Mesodermal cell (in vitro differentiated cells): ENCODE data around the gene CLBA1.
"Not testable (repeated sequence)": the region's sequence is repeated elsewhere in the genome, so short reads cannot be mapped to it uniquely, and the experiment has no call there.

Experiments
- H3K27ac ChIP-seq: 2 replicates; pipeline ENCODE4 v1.7.0; 2013; ENCODE audit warnings: mild to moderate bottlenecking, low read depth, low read length, moderate library complexity; ENCODE audit not compliant: severe bottlenecking
- H3K36me3 ChIP-seq: 2 replicates; pipeline ENCODE4 v1.7.1; 2013; ENCODE audit warnings: mild to moderate bottlenecking, low read length, moderate library complexity; ENCODE audit not compliant: control insufficient read depth, insufficient read depth
- H3K4me1 ChIP-seq: one replicate; pipeline ENCODE4 v1.7.1; 2013; ENCODE audit warnings: mild to moderate bottlenecking, low read length; ENCODE audit not compliant: insufficient read depth, control insufficient read depth, poor library complexity, severe bottlenecking
- H3K4me3 ChIP-seq: 2 replicates; pipeline ENCODE4 v1.7.0; 2013; ENCODE audit warnings: low read length, control low read depth, mild to moderate bottlenecking; ENCODE audit not compliant: insufficient read depth, poor library complexity, severe bottlenecking; ENCODE audit errors: extremely low read depth
- H3K9me3 ChIP-seq: 2 replicates; pipeline ENCODE4 v1.7.1; 2013; ENCODE audit warnings: mild to moderate bottlenecking, low read length, moderate library complexity; ENCODE audit not compliant: control insufficient read depth
- WGBS, 2 experiments: methylation state at CpG; one replicate each; pipeline ENCODE4 v1.1.5; 2013; ENCODE audit warnings: missing lambda C conversion rate in 2 of 2; ENCODE audit not compliant: insufficient coverage in 2 of 2; 5-methylcytosine and 5-hydroxymethylcytosine counted together

The CLBA1 gene

GRCh38 chr14:105030194-105030593 is 44.6 kb downstream of the CLBA1 start:
- H3K36me3 ChIP-seq: no peaks in the 10 kb centered on the region
- 100% methylated on average over 2 of the region's 2 CpGs; no CpG with 5 or more reads in 1 of the 2 experiments for WGBS, 2 experiments
- no peaks in the 10 kb centered on the region for H3K9me3 ChIP-seq
- no peak overlapping the region for H3K4me3 ChIP-seq
- H3K4me1 ChIP-seq: peaks cover 3% of the 10 kb centered on the region
- no peak overlapping the region for H3K27ac ChIP-seq

- 86 to 92% methylated on average over 6 to 9 of the region's 9 CpGs for WGBS, 2 experiments
- Histone ChIP-seq H3K4me1 (peaks cover 2% of the 10 kb centered on the region), H3K9me3 (no peaks in the 10 kb centered on the region), H3K4me3 (no peak overlapping the region), H3K36me3 (no peaks in the 10 kb centered on the region), H3K27ac (no peak overlapping the region)
Observed at GRCh38 chr14:105030836-105031396, 45.3 kb downstream of the CLBA1 start.

- not testable (repeated sequence) for H3K36me3 ChIP-seq, H3K4me1 ChIP-seq, H3K4me3 ChIP-seq, H3K9me3 ChIP-seq, H3K27ac ChIP-seq
- WGBS, 2 experiments: 66 to 83% methylated on average over 4 of the region's 5 CpGs
Observed at GRCh38 chr14:105032451-105032901, 46.9 kb downstream of the CLBA1 start.

GRCh38 chr14:105033412-105033900 is 47.9 kb downstream of the CLBA1 start:
- not testable (repeated sequence) for H3K27ac ChIP-seq, H3K4me1 ChIP-seq, H3K36me3 ChIP-seq, H3K9me3 ChIP-seq, H3K4me3 ChIP-seq
- WGBS, 2 experiments: 77 to 84% methylated on average over 17 to 44 of the region's 45 CpGs

- H3K36me3 ChIP-seq: no peaks in the 10 kb centered on the region
- WGBS, 2 experiments: 91% methylated on average over 16 of the region's 17 CpGs
- no peaks in the 10 kb centered on the region for H3K9me3 ChIP-seq
- H3K4me1 ChIP-seq: no peaks in the 10 kb centered on the region
- no peak overlapping the region for H3K4me3 ChIP-seq
- no peak overlapping the region for H3K27ac ChIP-seq
Observed at GRCh38 chr14:105034315-105035039, 48.9 kb downstream of the CLBA1 start.

GRCh38 chr14:105035616-105036015 is 50.0 kb downstream of the CLBA1 start:
- not testable (repeated sequence) for H3K9me3 ChIP-seq, H3K36me3 ChIP-seq, H3K4me3 ChIP-seq, H3K4me1 ChIP-seq, H3K27ac ChIP-seq
- 100% methylated on average over 1 of the region's 2 CpGs; no CpG with 5 or more reads in 1 of the 2 experiments for WGBS, 2 experiments

GRCh38 chr14:105039458-105040205 is 54.0 kb downstream of the CLBA1 start:
- Histone ChIP-seq H3K27ac (no peak overlapping the region), H3K4me3 (no peak overlapping the region), H3K36me3 (no peaks in the 10 kb centered on the region), H3K9me3 (no peaks in the 10 kb centered on the region), H3K4me1 (no peaks in the 10 kb centered on the region)
- 84 to 91% methylated on average over 7 to 8 of the region's 14 CpGs for WGBS, 2 experiments

GRCh38 chr14:105041841-105042765 is 56.5 kb downstream of the CLBA1 start:
- no peaks in the 10 kb centered on the region for H3K36me3 ChIP-seq
- 77 to 80% methylated on average over 25 of the region's 28 CpGs for WGBS, 2 experiments
- no peaks in the 10 kb centered on the region for H3K9me3 ChIP-seq
- no peak overlapping the region for H3K4me3 ChIP-seq
- no peak overlapping the region for H3K27ac ChIP-seq
- no peaks in the 10 kb centered on the region for H3K4me1 ChIP-seq

- H3K9me3 ChIP-seq: no peaks in the 10 kb centered on the region
- no peaks in the 10 kb centered on the region for H3K4me1 ChIP-seq
- H3K4me3 ChIP-seq: no peak overlapping the region
- no peaks in the 10 kb centered on the region for H3K36me3 ChIP-seq
- no peak overlapping the region for H3K27ac ChIP-seq
- 84 to 88% methylated on average over 17 of the region's 17 CpGs for WGBS, 2 experiments
Observed at GRCh38 chr14:105042813-105043212, 57.2 kb downstream of the CLBA1 start.

- no peaks in the 10 kb centered on the region for H3K36me3 ChIP-seq
- H3K27ac ChIP-seq: no peak overlapping the region
- 81 to 84% methylated on average over 7 of the region's 7 CpGs for WGBS, 2 experiments
- H3K4me3 ChIP-seq: no peak overlapping the region
- no peaks in the 10 kb centered on the region for H3K9me3 ChIP-seq
- no peaks in the 10 kb centered on the region for H3K4me1 ChIP-seq
Observed at GRCh38 chr14:105043641-105044040, 58.1 kb downstream of the CLBA1 start.
